ENCODE results near the gene ITFG2. TPM values are rescaled to one million over a fixed set of nuclear protein-coding genes. Genes with fewer than 3 reads are reported as not detected.

The ITFG2 gene
- total RNA-seq, 1 experiment from 2014 or later, result 23.9 TPM

- no peak for DNase-seq (ENCODE audit: low spot score)
- ChIA-PET POLR2A (no interaction called here), CTCF (interaction anchor here (0.5 to 4.0 kb wide), 4 partner anchors 13 to 326 kb away, joined by 3 to 45 read pairs (median 4); no protein-coding TSS in a partner anchor)
- peaks cover 16% of the 10 kb centered on the region for H3K4me1 Mint-ChIP-seq
- no peaks in the 10 kb centered on the region; the same call in none of the 2 replicates for H3K27me3 Mint-ChIP-seq (ENCODE audit: low read depth)
- no peak for TF ChIP-seq NR2C2 (CRISPR knock-in tag; IDR thresholded peaks at IDR 0.05)
- no peak for TF ChIP-seq PREB (CRISPR knock-in tag; IDR thresholded peaks at IDR 0.05; ENCODE audit: borderline replicate concordance)
- TF ChIP-seq TCF7 (CRISPR knock-in tag; IDR thresholded peaks at IDR 0.05; ENCODE audit: low read depth), result no peak
- no peak for TF ChIP-seq ZNF423 (CRISPR knock-in tag; IDR thresholded peaks at IDR 0.05)
- no peak for TF ChIP-seq STAT6 (CRISPR knock-in tag; conservative IDR thresholded peaks at IDR 0.05; ENCODE audit: low read depth)
- no peak overlapping the region for H3K4me3 Mint-ChIP-seq
- no peaks in the 10 kb centered on the region for H3K9me3 Mint-ChIP-seq
- H3K27ac Mint-ChIP-seq, result no peak overlapping the region
- ATAC-seq, result no peak
- H3K36me3 Mint-ChIP-seq, result peaks cover 18% of the 10 kb centered on the region
These were observed 20.2 kb downstream of the ITFG2 start for GRCh38 chr12:2832550-2833127.

- Mint-ChIP-seq H3K36me3 (peaks cover 14% of the 10 kb centered on the region), H3K9me3 (no peaks in the 10 kb centered on the region), H3K4me1 (peaks cover 16% of the 10 kb centered on the region), H3K4me3 (no peak overlapping the region), H3K27ac (no peak overlapping the region), H3K27me3 (ENCODE audit: low read depth) (no peaks in the 10 kb centered on the region; the same call in none of the 2 replicates)
- ChIA-PET POLR2A (no interaction called here), CTCF (interaction anchor here (0.5 to 4.0 kb wide), 5 partner anchors 12 to 325 kb away, joined by 3 to 45 read pairs (median 5); no protein-coding TSS in a partner anchor)
- no peak for TF ChIP-seq NFYB (CRISPR knock-in tag; conservative IDR thresholded peaks at IDR 0.05; ENCODE audit: low read depth)
- TF ChIP-seq HMGXB4 (CRISPR knock-in tag; IDR thresholded peaks at IDR 0.05), result no peak
- TF ChIP-seq AFF4 (CRISPR knock-in tag; IDR thresholded peaks at IDR 0.05; ENCODE audit: borderline replicate concordance), result no peak
- no peak for TF ChIP-seq ZNF423 (CRISPR knock-in tag; IDR thresholded peaks at IDR 0.05)
- no peak for TF ChIP-seq ZNF425 (CRISPR knock-in tag; conservative IDR thresholded peaks at IDR 0.05)
- DNase-seq (ENCODE audit: low spot score) (no peak), ATAC-seq (no peak)
These were observed 20.9 kb downstream of the ITFG2 start for GRCh38 chr12:2833327-2833726.

Data from WTC11 (cell line).